Kidney epithelial cell (primary cell): ENCODE measurements around the gene HS3ST6. TPM values are rescaled to one million over a fixed set of nuclear protein-coding genes. Genes with fewer than 3 reads are reported as not detected.

Experiments
- DNase-seq: peaks from one replicate; pipeline ENCODE4 v3.0.0-alpha.2; 2010; ENCODE audit warnings: low read depth
- H3K27me3 ChIP-seq: 2 replicates; pipeline ENCODE4 v1.6.0; 2011; ENCODE audit warnings: low read length; ENCODE audit not compliant: control insufficient read depth, insufficient read depth
- H3K36me3 ChIP-seq: 2 replicates; pipeline ENCODE4 v1.5.1; 2011; ENCODE audit warnings: low read length; ENCODE audit not compliant: control insufficient read depth, insufficient read depth
- H3K4me3 ChIP-seq: 2 replicates; pipeline ENCODE4 v1.5.1; 2011; ENCODE audit warnings: low read depth, mild to moderate bottlenecking, control low read depth, low read length
- CTCF ChIP-seq: IDR thresholded peaks from 2 replicates; pipeline ENCODE4 v1.5.1; 2011; ENCODE audit warnings: mild to moderate bottlenecking, moderate library complexity, low read length, control low read depth, inconsistent platforms; ENCODE audit not compliant: insufficient read depth, poor library complexity, severe bottlenecking
- total RNA-seq: library from RNA; depleted of rRNA; stranded (reverse); fragments of >200 nt; gene quantifications from 2 replicates; pipeline ENCODE4 v1.2.3, GENCODE V29; 2015

HS3ST6 gene
- total RNA-seq, 1 donor from 2014 or later: 0.92 TPM

GRCh38 chr16:1895949-1896675 lies 22.1 kb downstream of the HS3ST6 start:
- no peak for DNase-seq
- H3K4me3 ChIP-seq: no peak overlapping the region
- H3K36me3 ChIP-seq: no peaks in the 10 kb centered on the region
- peaks cover 19% of the 10 kb centered on the region for H3K27me3 ChIP-seq
- no peak for TF ChIP-seq CTCF

GRCh38 chr16:1895068-1895467 lies 23.1 kb downstream of the HS3ST6 start:
- peaks cover 25% of the 10 kb centered on the region for H3K27me3 ChIP-seq

GRCh38 chr16:1890708-1891050 lies 27.5 kb downstream of the HS3ST6 start:
- Histone ChIP-seq H3K36me3 (no peaks in the 10 kb centered on the region), H3K4me3 (no peak overlapping the region), H3K27me3 (peaks cover 26% of the 10 kb centered on the region)
- no peak for TF ChIP-seq CTCF
- no peak for DNase-seq

More at GRCh38 chr16:1895068-1895467, 23.1 kb downstream of the HS3ST6 start:
- H3K4me3 ChIP-seq: no peak overlapping the region
- no peak for DNase-seq
- no peak for TF ChIP-seq CTCF
- no peaks in the 10 kb centered on the region for H3K36me3 ChIP-seq

GRCh38 chr16:1890024-1890707 lies 28.0 kb downstream of the HS3ST6 start:
- no peak for TF ChIP-seq CTCF
- peaks cover 26% of the 10 kb centered on the region for H3K27me3 ChIP-seq
- no peak for DNase-seq
- H3K36me3 ChIP-seq: no peaks in the 10 kb centered on the region
- no peak overlapping the region for H3K4me3 ChIP-seq

GRCh38 chr16:1887711-1888354 lies 30.4 kb downstream of the HS3ST6 start:
- H3K4me3 ChIP-seq: no peak overlapping the region
- H3K27me3 ChIP-seq: peaks cover 21% of the 10 kb centered on the region
- no peak for TF ChIP-seq CTCF
- DNase-seq: no peak
- no peaks in the 10 kb centered on the region for H3K36me3 ChIP-seq
